Hindlimb muscle (tissue), 1 donor: ENCODE data around the gene RETREG1. TPM values are rescaled to one million over a fixed set of nuclear protein-coding genes. Genes with fewer than 3 reads are reported as not detected.

Experiments
- DNase-seq: peaks from one replicate; pipeline ENCODE4 v3.0.0-alpha.2; 2013
- polyA plus RNA-seq: library from polyadenylated mRNA; unstranded; fragments of 120-200 nt; gene quantifications from one replicate; pipeline ENCODE4 v1.2.1, GENCODE V29; 2013; ENCODE audit not compliant: insufficient read length

Gene RETREG1
- polyA plus RNA-seq, 1 donor, result 61.0 TPM

DNA sequence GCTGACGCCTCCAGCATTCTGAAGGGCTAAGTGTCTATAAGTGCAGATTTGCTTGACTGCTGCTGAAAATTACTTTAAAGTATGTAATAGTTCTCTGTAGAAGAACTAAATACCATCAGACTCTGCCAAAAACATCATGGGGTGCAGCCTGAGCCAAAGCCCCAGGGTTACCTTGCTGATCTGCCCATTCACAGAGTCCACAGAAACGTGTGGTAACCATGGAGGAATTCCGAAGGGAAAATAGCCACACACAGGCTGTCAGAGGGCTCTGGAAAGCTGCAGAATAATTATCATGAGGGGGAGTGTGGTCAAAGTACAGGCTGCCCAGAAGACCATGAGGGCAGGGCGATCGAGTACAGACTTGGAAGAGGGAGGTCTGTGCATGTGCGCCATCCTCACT lies 36.4 kb downstream of the RETREG1 start:
- DNase-seq, result no peak

DNA sequence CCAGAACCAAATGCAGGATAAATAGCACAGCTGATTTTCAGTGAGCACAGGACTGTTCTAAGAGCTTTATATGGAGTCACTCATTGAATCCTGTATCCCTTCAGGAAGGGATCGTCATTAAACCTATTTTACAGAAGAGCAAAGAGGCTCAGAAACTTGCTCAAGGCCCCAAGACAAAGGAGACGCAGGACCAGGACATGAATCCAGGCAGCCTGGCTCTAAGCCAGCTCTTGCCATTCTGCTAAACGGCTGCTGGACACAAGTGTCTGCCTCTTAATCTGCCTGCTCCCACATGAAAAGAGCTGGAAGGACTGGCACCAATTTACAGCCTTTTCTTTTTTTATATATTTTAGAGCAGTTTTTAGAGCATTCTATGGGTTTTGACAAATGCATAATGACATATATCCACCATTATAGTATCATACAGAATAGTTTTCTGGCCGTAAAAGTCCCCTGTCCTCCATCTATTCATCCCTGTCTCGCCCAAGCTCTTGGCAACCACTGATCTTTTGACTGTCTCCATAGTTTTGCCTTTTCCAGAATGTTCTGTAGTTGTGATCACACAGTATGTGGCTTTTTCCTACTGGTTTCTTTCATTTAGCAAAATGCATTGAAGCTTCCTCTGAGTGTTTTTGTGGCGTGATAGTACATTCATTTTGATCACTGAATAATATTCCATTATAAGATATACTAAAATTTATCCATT lies 37.5 kb downstream of the RETREG1 start:
- DNase-seq, result no peak

DNA sequence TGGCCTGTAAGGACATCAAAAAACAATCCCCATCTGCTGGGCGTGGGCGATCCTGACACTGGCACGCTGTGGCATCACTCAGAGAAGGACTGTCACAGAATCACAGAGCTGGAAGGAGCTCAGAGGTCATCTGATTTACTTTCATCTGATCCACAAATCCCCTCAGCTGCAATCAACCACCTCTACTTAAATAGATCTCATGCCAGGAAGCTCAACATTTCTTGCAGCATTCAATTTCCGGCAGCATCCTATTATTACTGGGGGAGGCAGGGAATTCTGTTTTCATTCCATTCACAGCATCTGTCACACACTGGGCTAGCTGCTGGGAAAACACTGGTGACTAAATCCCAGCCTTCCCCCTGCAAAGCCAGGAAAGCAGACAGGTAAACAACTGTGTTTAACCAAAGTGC lies 38.3 kb downstream of the RETREG1 start:
- no peak for DNase-seq

DNA sequence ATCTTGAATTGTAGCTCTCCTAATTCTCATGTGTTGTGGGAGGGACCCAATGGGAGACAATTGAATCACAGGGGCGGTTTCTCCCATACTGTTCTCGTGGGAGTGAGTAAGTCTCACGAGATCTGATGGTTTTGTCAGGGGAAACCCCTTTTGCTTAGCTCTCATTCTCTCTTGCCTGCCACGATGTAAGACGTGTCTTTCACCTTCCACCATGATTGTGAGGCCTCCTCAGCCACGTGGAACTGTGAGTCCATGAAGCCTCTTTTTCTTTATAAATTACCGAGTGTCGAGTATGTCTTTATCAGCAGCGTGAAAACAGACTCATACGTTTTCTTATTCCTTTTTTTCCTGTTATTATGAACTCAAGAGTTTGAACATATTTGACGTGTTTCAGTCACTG lies 39.1 kb downstream of the RETREG1 start:
- DNase-seq, result no peak

DNA sequence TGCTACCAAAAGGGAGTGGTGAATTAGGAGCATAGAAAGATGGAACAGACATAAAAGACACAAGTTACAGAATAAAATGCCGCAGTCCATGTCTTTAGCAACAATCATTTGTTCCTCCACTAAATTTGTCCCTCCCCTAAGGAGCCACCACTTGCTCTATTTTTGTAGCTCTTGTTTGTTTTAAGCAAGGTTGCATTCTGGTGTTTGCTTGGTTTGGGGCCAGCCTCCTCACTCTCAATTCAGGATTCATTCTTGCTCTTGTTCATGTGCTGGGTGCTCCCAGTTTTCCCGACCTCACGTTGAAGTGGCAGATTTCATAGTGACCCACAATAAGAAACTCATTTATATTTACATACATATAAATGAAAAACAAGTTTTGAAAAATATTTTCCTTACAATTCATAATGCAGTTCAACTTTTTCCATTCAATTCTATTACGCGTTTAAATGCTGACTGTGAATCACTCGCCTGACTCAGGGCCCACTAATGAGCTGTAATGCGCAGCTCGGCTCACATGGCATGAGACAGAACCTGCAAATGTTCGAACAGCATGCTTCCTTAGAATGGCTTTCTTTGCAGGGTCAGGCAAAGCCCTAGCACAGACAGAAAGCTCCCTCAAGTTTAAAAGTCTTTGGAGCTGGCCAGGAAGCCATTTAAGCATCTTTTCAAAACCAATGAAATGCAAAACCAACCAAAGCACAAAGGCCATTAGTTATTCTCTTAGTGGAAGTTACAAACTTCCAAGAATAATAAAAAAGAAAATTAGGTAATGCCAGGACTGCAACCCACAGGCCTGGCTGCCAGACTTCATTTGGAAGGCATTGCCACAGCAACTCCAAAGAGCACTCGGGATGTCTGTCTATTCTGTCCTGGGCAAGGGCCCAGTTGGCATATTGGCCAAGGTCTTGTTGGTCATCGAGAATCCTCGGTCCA lies 41.7 kb downstream of the RETREG1 start:
- no peak for DNase-seq

DNA sequence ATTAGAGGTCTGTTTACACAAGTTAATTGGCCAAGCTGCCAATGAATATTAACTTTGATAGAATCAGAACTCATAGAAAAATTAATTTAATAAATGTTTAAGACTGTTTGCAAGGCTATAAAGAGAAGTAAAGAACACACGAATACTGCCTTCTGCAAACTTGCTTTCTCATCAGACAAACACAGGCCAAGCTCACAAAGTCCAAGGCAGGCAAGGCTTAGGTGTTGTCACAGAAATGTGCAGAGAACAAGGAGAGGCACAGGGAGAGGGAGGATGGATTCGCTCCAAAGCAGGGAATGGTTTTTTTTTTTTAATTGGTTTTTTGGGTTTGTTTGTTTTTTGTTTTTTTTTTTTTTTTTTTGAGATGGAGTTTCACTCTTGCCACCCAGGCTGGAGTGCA lies 43.4 kb downstream of the RETREG1 start:
- no peak for DNase-seq

DNA sequence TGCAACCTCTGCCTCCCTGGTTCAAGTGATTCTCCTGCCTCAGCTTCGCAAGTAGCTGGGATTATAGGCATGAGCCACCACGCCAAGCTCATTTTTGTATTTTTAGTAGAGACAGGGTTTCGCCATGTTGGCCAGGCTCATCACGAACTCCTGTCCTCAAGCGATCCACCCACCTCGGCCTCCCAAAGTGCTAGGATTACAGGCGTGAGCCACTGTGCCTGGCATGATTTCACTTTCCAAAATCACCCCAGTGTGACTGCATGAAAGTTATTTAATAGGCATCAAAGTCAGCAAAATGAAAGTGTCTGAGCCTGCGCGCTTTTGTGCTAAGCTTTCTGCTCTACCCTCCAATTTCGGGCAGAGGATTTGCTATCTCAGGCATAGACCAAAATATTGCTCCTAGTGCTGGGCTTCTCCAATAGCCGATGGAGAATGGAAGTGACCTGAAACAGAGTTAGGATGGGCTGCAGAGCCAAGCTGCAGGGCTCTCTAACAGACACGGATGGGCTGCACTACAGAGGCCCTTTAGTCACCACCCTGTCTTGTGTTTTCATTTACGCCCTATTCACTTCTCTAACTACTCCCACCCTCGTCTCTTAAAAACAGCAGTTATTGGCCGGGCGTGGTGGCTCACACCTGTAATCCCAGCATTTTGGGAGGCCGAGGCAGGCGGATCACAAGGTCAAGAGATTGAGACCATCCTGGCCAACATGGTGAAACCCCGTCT lies 44.3 kb downstream of the RETREG1 start:
- no peak for DNase-seq

DNA sequence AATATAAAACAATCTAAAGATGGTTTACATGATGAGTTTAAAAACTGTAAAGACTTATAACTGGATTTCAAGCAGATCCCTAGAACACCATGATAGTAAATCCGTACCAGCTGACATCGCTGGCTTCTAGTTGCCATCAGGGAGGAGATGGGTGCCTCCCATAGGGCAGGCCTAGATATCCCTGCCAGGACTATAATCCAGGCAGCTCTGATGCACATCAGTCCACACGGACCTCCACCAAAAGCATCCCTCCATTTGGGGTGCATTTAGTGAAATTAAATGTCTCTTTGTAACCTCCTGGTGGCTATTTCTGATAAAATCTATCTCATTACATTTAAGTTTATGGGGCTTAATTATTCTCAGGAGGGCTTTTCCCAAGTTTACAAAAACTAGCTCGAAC lies 45.8 kb downstream of the RETREG1 start:
- no peak for DNase-seq

DNA sequence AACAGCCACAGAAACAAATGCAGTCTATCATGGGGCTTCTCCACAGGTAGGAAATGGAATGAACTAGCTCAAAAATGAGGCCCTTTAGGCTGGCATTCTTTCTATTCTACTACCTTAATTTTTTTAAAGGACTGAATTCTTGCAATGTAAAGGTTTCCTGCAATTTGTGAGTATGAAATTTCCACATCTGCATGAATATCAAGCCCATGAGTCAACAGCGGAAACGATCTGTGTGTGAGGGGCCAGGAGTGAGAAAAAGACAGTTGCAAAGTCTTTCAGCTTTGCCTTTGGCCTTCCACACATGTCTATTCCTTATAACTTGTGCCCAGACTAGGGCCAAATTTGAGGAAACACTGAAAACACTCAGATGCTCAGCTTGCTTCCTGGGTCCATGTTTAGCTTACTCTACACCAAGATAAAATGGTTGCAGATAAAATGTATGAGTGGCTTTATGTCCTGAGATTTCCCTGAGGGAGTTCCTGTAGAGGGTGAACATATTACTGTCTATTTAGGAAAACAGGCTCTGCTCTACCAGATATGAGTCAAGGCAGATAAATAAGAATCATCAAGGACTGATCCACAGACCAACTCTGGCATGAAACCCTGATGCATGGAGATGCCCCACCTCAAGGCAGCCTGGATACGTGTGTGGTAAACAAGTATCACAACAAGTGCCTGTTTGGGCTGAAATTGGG lies 46.5 kb downstream of the RETREG1 start:
- no peak for DNase-seq

DNA sequence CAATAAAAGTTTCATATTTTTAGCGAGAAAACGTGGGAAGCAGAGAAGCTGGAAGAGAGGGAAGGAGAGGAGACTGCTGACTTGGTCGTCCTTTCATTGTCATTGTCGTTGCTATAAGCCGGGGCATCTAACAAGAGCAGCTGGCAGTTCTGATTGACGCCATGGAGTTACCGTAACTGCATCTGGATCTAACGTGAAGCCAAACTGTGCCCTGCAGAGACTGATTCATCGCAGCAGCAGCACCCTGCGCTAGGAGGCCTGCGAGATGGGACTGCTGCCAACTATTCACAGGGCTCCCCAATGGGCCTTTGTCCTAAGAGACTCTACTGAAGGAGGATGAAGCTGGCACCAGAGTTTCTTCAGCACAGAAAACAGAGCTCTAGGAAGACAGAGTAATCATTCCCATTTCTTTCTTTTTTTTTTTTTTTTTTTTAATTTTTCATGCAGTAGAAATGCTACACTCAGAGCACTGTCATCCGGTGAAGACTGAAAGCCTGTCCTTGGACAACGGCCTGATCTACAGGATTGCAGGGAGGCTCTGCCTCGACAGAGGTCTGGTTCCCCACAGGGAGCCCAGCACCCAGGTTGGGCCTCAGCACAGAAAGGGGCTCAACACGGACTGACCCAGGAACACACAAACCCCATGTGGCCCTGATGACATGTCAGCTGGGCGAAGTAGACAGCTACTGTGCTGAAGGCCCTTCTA lies 47.8 kb downstream of the RETREG1 start:
- no peak for DNase-seq

DNA sequence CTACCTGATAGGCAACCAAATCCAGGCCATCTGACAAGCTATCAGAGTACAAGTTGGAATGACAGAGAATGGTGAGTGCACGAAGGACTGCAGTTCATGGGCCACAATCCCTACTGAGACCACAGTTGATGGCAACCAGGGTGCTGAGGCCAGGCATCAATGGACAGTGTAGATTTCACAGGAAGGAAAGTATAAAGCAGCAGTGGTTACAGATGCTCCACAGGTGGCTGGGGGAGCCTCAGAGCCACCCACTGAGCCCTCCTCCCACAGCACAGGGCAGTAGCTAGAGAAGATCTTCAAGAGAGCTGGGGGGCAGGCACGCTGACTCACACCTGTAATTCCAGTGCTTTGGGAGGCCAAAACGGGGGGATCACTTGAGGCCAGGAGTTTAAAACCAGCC lies 49.4 kb downstream of the RETREG1 start:
- no peak for DNase-seq

DNA sequence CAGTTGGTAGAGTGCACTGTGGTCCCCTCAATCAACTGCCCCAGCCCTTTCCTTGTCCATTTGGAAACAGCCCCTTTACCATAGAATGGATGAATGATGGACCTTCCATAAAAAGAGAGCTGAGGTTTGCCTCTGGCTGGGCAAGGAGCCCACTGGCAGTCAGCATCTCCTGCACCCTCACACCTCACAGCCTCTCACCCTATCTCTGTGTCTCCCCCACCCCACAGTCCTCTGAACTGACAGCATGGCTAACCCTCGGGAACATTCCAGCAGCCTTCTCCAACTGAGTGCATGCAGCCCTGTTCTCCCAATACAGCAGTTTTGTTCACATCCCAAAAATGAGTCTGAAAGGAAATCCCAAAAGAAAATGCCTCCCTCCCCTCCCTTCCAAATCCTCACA lies 51.7 kb downstream of the RETREG1 start:
- no peak for DNase-seq

DNA sequence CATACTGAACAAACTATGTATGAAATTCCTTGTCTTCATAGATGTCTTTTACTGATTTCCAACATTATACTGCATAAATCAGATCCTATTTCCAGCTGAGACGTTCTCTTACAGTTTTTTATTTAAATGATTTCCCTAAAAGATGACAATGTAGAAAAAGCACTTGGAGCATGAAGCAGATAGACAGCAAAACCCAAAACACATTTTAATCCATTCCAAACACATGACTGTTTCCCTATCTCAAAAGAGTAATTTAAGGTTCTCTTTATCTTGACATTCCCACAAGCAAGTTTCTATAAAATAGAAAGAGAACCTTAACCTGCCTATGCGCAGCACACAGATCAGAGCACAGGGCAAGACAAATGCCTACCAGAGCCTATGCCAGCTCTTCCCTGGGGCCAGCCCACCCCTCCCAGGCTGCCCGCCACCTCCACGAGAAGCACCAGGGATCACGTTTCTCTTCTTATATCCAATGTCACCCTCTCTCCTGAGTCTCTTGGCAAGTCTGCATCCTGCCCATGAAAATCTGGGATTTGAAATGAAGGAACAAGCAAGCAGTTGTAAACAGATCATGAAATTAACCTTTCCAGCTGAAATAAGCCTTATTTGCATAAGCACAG lies 52.4 kb downstream of the RETREG1 start:
- no peak for DNase-seq

DNA sequence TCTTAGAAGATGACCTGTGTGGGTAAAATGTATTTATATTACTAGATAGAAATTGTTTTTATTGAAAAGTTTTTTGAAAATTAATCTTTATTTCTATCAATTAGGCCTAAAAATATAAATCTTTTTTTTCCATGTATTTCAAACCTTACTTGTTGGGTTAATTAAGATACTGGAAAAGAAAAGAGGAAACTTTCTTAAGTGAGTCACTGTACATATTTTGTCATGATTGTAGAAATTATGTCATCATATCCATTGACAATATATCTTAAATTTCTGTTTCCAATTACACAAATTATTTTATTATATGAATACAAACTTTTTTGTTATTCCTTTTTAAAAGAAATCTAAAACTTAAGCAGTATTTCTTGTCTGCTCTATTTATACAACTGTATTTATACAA lies 53.1 kb downstream of the RETREG1 start:
- no peak for DNase-seq

DNA sequence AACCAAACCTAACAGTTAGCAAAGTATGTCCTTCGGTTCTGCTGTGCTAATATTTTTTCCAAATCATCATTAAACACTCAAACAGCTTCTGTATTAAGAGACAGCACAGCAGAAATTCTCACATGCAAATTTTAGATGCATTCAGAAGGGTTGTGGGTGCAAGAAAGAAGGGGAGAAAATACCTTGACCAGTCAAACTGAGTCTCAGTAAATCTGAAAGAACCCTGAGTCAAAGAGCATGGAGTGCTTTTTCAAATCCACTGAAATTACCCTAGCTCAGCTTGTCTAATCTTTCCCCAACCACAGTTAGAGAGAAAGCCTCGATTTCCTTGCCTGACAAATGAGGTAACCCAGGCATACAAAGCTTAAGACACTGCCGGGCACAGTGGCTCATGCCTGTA lies 55.1 kb downstream of the RETREG1 start:
- DNase-seq, result no peak

DNA sequence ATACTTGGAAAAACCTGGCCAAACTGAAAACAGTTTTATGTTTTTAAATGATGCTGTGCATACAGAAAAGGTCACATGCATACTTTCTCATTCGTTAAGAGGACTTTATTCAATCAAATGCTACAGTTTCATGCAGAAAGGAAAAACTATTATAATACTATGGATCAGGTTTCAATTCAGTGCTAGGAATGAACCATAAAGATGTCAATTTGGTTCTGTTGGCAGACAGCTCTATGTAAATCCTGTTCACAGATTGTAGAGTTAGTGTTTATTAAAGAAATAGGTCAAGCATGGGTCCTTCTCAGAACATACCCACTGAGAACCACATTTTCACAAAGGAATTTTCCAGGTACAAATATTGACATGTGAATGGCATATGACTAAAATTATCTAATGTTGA lies 57.1 kb downstream of the RETREG1 start:
- no peak for DNase-seq

DNA sequence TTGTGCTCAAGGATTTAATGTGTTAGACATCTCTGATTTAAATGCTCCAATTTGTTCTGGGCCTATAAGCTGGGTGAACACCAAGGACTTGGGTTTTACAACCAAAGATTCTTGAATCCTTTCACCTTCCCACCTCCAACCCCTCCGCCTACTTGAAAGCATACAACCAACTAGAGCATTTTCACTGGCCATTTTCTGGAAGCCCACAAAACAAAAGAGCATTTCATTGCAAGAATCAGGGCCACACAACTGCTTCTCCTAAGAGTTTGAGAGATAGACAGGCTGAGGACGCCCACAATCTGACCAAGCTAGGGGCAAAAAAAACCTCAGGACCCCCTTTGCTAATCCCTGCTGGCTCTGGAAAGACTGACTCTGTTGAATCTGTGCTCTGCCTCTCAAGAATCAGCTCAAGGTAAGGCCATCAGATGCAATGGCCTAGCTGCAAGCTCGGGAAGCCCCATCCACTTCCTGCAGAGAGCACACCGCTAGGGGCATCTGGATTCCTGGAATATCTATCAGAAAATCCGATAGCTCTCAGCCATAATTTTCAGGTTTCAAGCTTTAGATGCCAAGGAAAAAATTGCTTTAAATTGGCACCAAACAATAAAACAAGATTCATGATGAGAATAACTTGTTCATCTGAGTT lies 57.7 kb downstream of the RETREG1 start:
- no peak for DNase-seq

DNA sequence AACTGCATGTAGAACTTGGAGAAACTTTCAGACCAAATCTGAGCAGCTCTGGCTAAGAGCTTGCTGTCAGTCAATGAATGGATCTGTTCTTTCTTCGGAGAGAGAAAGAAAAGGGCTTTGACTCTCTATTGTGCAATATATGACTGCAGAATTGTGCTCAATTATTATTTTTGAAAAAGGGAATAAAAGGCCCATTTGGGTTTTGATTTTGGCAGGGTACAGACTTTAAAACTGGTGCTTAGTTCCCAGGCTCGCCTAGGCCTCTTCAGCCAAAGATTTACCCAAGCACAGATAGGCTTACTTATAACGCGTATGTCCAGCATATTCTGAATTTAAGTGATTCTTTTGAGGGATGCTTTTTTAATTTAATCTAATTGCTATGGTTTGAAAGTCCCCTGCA lies 59.3 kb downstream of the RETREG1 start:
- DNase-seq, result no peak

DNA sequence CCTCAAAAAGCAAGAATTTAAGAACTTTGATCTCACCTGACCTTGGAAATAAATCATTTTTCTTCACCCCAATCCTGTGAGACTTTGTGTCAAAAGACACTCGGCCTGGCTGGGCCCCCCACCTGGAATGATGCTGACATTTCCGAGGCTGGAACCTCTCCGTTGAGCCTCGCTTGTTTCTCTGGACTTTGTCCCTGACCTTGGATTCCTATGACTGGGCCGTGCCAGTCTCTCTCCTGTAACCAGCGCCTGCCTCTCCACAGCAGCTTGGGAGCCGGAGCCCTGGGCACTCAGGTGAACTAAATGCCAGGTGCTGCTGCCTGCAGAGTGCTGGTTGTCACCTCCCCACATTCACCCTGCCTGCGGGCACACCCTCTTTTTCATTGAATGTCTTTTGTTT lies 62.7 kb downstream of the RETREG1 start:
- no peak for DNase-seq

DNA sequence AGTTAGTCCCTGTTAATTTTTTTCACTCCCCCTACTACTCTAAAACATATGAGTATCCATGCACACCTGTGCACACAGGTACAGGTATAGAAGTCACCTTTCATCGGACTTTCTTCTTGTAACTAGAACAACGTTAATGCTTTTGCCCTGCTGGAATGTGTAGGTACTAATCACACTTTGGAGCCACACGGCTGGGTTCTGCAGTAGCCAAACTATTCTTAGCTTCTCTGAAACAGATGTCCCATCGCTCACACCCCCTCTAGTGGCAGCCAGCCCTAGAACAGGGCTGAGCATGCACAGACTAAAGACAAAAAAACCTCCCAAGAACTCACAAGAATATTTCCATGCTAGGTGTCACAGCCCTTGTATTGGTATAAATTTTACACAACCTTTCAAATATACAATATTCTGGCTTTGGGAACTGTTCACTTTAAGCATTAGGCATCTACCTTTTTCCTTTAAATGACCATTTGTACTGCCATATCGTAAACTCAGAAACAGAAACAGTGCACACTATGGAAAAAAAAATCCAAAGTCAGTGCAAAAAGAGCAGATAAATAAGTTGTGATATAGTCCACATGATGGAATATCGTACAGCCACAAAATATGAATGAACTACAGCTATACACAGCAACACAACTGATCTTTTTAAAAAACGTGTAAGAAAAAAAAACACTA lies 64.0 kb downstream of the RETREG1 start:
- DNase-seq, result peak; percentile 58
